SH-SY5Y (cell line): ENCODE results near the gene ANAPC1.

ENCODE experiments used
- GATA2 ChIP-seq: IDR thresholded peaks from 2 replicates; pipeline ENCODE4 v1.6.1; 2011; ENCODE audit warnings: mild to moderate bottlenecking, low read depth, low read length
- GATA3 ChIP-seq: IDR thresholded peaks from 2 replicates; pipeline ENCODE4 v1.6.1; 2011; ENCODE audit warnings: low read depth, mild to moderate bottlenecking, low read length, moderate library complexity

- no peak for TF ChIP-seq GATA3
- no peak for TF ChIP-seq GATA2
These were observed 28.6 kb upstream of the ANAPC1 start for GRCh38 chr2:111912547-111912946.
